KMS-11 (cell line): ENCODE data around the gene TLN1.

Experiments
- H2AFZ ChIP-seq: fragments of 200-600 bp; sonication (generic); 2 replicates; pipeline ENCODE4 v1.6.1; 2016; ENCODE audit warnings: antibody characterized with exemption, mixed run types, low read depth
- H3K27ac ChIP-seq: fragments of 200-600 bp; sonication (generic); 2 replicates; pipeline ENCODE4 v1.6.1; 2016; ENCODE audit warnings: mild to moderate bottlenecking, mixed run types
- H3K27me3 ChIP-seq: fragments of 200-600 bp; sonication (generic); 2 replicates; pipeline ENCODE4 v1.6.1; 2017; ENCODE audit warnings: mild to moderate bottlenecking, low read depth, mixed run types, moderate library complexity; ENCODE audit not compliant: insufficient read depth
- H3K36me3 ChIP-seq: fragments of 200-600 bp; sonication (generic); 2 replicates; pipeline ENCODE4 v1.6.1; 2017; ENCODE audit warnings: mild to moderate bottlenecking, mixed run types; ENCODE audit not compliant: insufficient read depth
- H3K4me1 ChIP-seq: fragments of 200-600 bp; sonication (generic); 2 replicates; pipeline ENCODE4 v1.6.1; 2016; ENCODE audit warnings: mild to moderate bottlenecking, low read depth, mixed run types; ENCODE audit not compliant: poor library complexity, severe bottlenecking
- H3K4me2 ChIP-seq: fragments of 200-600 bp; sonication (generic); 2 replicates; pipeline ENCODE4 v1.7.0; 2016; ENCODE audit warnings: mild to moderate bottlenecking, mixed run types
- H3K4me3 ChIP-seq: fragments of 200-600 bp; sonication (generic); IDR thresholded peaks from 2 replicates; pipeline ENCODE4 v1.6.1; 2017; ENCODE audit warnings: low read depth, low read length, mixed read lengths; ENCODE audit not compliant: insufficient read depth
- H3K79me2 ChIP-seq: fragments of 200-600 bp; sonication (generic); 2 replicates; pipeline ENCODE4 v1.6.1; 2016; ENCODE audit warnings: low read depth, mixed run types; ENCODE audit not compliant: insufficient read depth
- H3K9ac ChIP-seq: fragments of 200-600 bp; sonication (generic); 2 replicates; pipeline ENCODE4 v1.6.1; 2016; ENCODE audit warnings: mild to moderate bottlenecking, mixed run types
- H4K20me1 ChIP-seq: fragments of 200-600 bp; sonication (generic); 2 replicates; pipeline ENCODE4 v1.6.1; 2016; ENCODE audit warnings: mild to moderate bottlenecking, mixed run types; ENCODE audit not compliant: insufficient read depth
- CTCF ChIP-seq: fragments of 200-600 bp; sonication (generic); conservative IDR thresholded peaks from 2 replicates; pipeline ENCODE4 v1.6.1; 2017; ENCODE audit warnings: low read depth, mild to moderate bottlenecking, antibody characterized with exemption, low read length, moderate library complexity, mixed read lengths

TLN1 gene

GRCh38 chr9:35665471-35665818, 66.5 kb downstream of the TLN1 start:
- Histone ChIP-seq H3K36me3 (no peaks in the 10 kb centered on the region), H3K4me2 (peak overlapping the region; percentile 60; the same call in 1 of the 2 replicates), H2AFZ (peak overlapping the region; percentile 39; the same call in 1 of the 2 replicates), H3K4me1 (peaks cover 14% of the 10 kb centered on the region), H3K9ac (peak overlapping the region; percentile 51; the same call in 1 of the 2 replicates), H3K4me3 (no peak overlapping the region), H3K79me2 (no peaks in the 10 kb centered on the region), H3K27ac (no peak overlapping the region), H4K20me1 (no peaks in the 10 kb centered on the region), H3K27me3 (no peaks in the 10 kb centered on the region)
- TF ChIP-seq CTCF: no peak

- Histone ChIP-seq H3K79me2 (no peaks in the 10 kb centered on the region), H3K9ac (peak within 1 kb of the TSS; percentile 51; the same call in 1 of the 2 replicates), H3K4me3 (no peak within 1 kb of the TSS), H3K27ac (no peak within 1 kb of the TSS), H2AFZ (peak within 1 kb of the TSS; percentile 39; the same call in 1 of the 2 replicates), H3K4me2 (peak within 1 kb of the TSS; percentile 60), H4K20me1 (no peaks in the 10 kb centered on the region), H3K27me3 (no peaks in the 10 kb centered on the region), H3K4me1 (peaks cover 16% of the 10 kb centered on the region), H3K36me3 (no peaks in the 10 kb centered on the region)
- TF ChIP-seq CTCF: no peak
Measured at GRCh38 chr9:35664531-35665470, 67.2 kb downstream of the TLN1 start, which contains the start of gene ARHGEF39. ARHGEF39 (minus strand) TSS chr9:35665195; CDS start chr9:35665169, 26 bp downstream.

GRCh38 chr9:35662437-35662836, 69.6 kb downstream of the TLN1 start:
- no peak overlapping the region for H3K9ac ChIP-seq
- no peaks in the 10 kb centered on the region for H3K27me3 ChIP-seq
- no peak overlapping the region for H2AFZ ChIP-seq
- peaks cover 27% of the 10 kb centered on the region for H3K4me1 ChIP-seq
- H3K4me3 ChIP-seq: no peak overlapping the region
- H3K27ac ChIP-seq: no peak overlapping the region
- H3K4me2 ChIP-seq: no peak overlapping the region
- no peak for TF ChIP-seq CTCF
- H3K79me2 ChIP-seq: no peaks in the 10 kb centered on the region; the same call in 1 of the 2 replicates
- no peaks in the 10 kb centered on the region for H4K20me1 ChIP-seq
- no peaks in the 10 kb centered on the region for H3K36me3 ChIP-seq

- no peak for TF ChIP-seq CTCF
- peaks cover 31% of the 10 kb centered on the region for H3K4me1 ChIP-seq
- no peak overlapping the region for H3K4me3 ChIP-seq
- H3K4me2 ChIP-seq: no peak overlapping the region
- H4K20me1 ChIP-seq: no peaks in the 10 kb centered on the region
- no peak overlapping the region for H3K9ac ChIP-seq
- H3K27ac ChIP-seq: no peak overlapping the region
- no peaks in the 10 kb centered on the region for H3K36me3 ChIP-seq
- H3K27me3 ChIP-seq: no peaks in the 10 kb centered on the region
- H2AFZ ChIP-seq: no peak overlapping the region
- no peaks in the 10 kb centered on the region; the same call in 1 of the 2 replicates for H3K79me2 ChIP-seq
Measured at GRCh38 chr9:35661756-35662350, 70.1 kb downstream of the TLN1 start.
